Pancreas (tissue), 10 donors: Measurements from ENCODE around the gene BEND3. TPM values are rescaled to one million over a fixed set of nuclear protein-coding genes. Genes with fewer than 3 reads are reported as not detected.

ENCODE experiments used
- ATAC-seq, 4 donors: fragments of 200-7000 bp; cut with Tn5 transposase; one replicate each; pipeline versions ENCODE4 v1.8.0 to v1.9.1; 2020; ENCODE audit warnings: mild to moderate bottlenecking in 4 of 4, moderate library complexity in 4 of 4
- DNase-seq, 6 donors: peaks; one replicate each; pipeline ENCODE4 v3.0.0-alpha.2; 2020
- FAIRE-seq: peaks from 2 replicates; lab custom pipeline; 2012; peaks lifted over from hg19 to GRCh38; lab: Jason Lieb, UNC
- H3K27ac ChIP-seq, 4 donors: fragments of 200-600 bp; sonication (generic); 1 replicate in 3 of 4; 2 replicates in 1 of 4; pipeline versions ENCODE4 v1.5.0 to v1.8.0; 2020
- H3K27me3 ChIP-seq, 4 donors: fragments of 200-600 bp; one replicate each; pipeline ENCODE4 v1.8.0; 2021
- H3K36me3 ChIP-seq, 3 donors: fragments of 200-600 bp; sonication (generic) in 1 of 3; one replicate each; pipeline versions ENCODE4 v1.5.0 to v1.8.0; 2020 to 2021
- H3K4me1 ChIP-seq, 3 donors: fragments of 200-600 bp; one replicate each; pipeline ENCODE4 v1.8.0; 2021
- H3K4me3 ChIP-seq, 4 donors: fragments of 200-600 bp; sonication (generic) in 2 of 4; one replicate each; pipeline versions ENCODE4 v1.5.0 to v1.8.0; 2020 to 2021
- H3K9me3 ChIP-seq, 4 donors: fragments of 200-600 bp; one replicate each; pipeline ENCODE4 v1.8.0; 2021
- WGBS, 2 donors: extraction: QIAGEN DNeasy Blood & Tissue Kit; methylation state at CpG; one replicate each; pipeline ENCODE4 v1.1.7; 2013; 5-methylcytosine and 5-hydroxymethylcytosine counted together
- intact Hi-C, 3 donors: fragments of 100-400 bp; cut with DNase I; formaldehyde crosslinking; loops; one replicate each; pipeline versions ENCODE4 v1.11.1 to v1.14.2; 2022
- polyA plus RNA-seq, 2 donors: library from polyadenylated mRNA; stranded (reverse); fragments of 200-250 nt; gene quantifications; one replicate each; pipeline ENCODE4 v1.2.3, GENCODE V29; 2013
- total RNA-seq, 6 donors: library from RNA; stranded (reverse); fragmentation: NEBNext Ultra II Directional in 4 of 6; extraction: Animal tissue kit (Norgen Biotek cat#: 25700) in 4 of 6; gene quantifications; one replicate each; pipeline versions ENCODE4 v1.2.1 to v1.2.4, GENCODE V29; 2021 to 2023
- TF ChIP-seq, protein P1 (sequence below), 4 donors: fragments of 200-600 bp; sonication (generic) in 3 of 4; IDR thresholded peaks; one replicate each; pipeline versions ENCODE4 v1.5.0 to v1.8.0; 2021; ENCODE audit warnings: antibody characterized with exemption in 4 of 4
- donor health status: healthy with polysubstance abuse.
- donor health status: DM: no; HTN: no; CAD: no; lungs with moderate emphysema.
- donor health status: DM: no; HTN: no; CAD: no.
- donor health status: control.
- donor health status: control.
- donor health status: Bipolar disorder and iron deficiency.
- donor health status: DM: yes; HTN: yes; CAD: no.
- donor health status: DM: no; HTN: no; CAD: no.
- donor health status: DM: no; HTN: no; CAD: no.
- donor health status: DM: yes; HTN: yes; CAD: no.

Gene BEND3
- total and polyA plus RNA-seq, 8 donors, result 0.77 to 3.4 (median 1.9) TPM

GRCh38 chr6:107128175-107128574 is 12.9 kb upstream of the BEND3 start:
- no peak for FAIRE-seq
- TF ChIP-seq, protein P1, sequence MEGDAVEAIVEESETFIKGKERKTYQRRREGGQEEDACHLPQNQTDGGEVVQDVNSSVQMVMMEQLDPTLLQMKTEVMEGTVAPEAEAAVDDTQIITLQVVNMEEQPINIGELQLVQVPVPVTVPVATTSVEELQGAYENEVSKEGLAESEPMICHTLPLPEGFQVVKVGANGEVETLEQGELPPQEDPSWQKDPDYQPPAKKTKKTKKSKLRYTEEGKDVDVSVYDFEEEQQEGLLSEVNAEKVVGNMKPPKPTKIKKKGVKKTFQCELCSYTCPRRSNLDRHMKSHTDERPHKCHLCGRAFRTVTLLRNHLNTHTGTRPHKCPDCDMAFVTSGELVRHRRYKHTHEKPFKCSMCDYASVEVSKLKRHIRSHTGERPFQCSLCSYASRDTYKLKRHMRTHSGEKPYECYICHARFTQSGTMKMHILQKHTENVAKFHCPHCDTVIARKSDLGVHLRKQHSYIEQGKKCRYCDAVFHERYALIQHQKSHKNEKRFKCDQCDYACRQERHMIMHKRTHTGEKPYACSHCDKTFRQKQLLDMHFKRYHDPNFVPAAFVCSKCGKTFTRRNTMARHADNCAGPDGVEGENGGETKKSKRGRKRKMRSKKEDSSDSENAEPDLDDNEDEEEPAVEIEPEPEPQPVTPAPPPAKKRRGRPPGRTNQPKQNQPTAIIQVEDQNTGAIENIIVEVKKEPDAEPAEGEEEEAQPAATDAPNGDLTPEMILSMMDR (IDR thresholded peaks at IDR 0.05), result no peak
- Histone ChIP-seq H3K4me1 (no peaks in the 10 kb centered on the region), H3K27me3 (no peaks in the 10 kb centered on the region), H3K36me3 (no peaks in the 10 kb centered on the region), H3K4me3 (no peak overlapping the region), H3K9me3 (no peaks in the 10 kb centered on the region), H3K27ac (no peak overlapping the region)
- WGBS, 2 donors, result 96 to 100% methylated on average over 1 of the region's 1 CpG
- no peak for DNase-seq
- intact Hi-C loops, result no loop called here
- no peak for ATAC-seq

- H3K4me3 ChIP-seq, result no peak overlapping the region
- intact Hi-C loops, result no loop called here
- 82 to 87% methylated on average over 5 of the region's 5 CpGs for WGBS, 2 donors
- H3K4me1 ChIP-seq, result no peaks in the 10 kb centered on the region
- H3K27me3 ChIP-seq, result no peaks in the 10 kb centered on the region
- H3K36me3 ChIP-seq, result no peaks in the 10 kb centered on the region
- no peaks in the 10 kb centered on the region for H3K9me3 ChIP-seq
- H3K27ac ChIP-seq, result no peak overlapping the region
- FAIRE-seq (no peak), DNase-seq (peak in 1 of 6 donors; percentile 30), ATAC-seq (no peak)
- TF ChIP-seq, protein P1 (IDR thresholded peaks at IDR 0.05), result no peak
Measured at GRCh38 chr6:107125771-107126170, 10.5 kb upstream of the BEND3 start.

- FAIRE-seq (no peak), DNase-seq (peak in 1 of 6 donors; percentile 9), ATAC-seq (no peak)
- H3K4me3 ChIP-seq, result no peak overlapping the region
- 70 to 77% methylated on average over 4 of the region's 4 CpGs for WGBS, 2 donors
- H3K36me3 ChIP-seq, result no peaks in the 10 kb centered on the region
- H3K27ac ChIP-seq, result no peak overlapping the region
- intact Hi-C loops, result no loop called here
- H3K9me3 ChIP-seq, result no peaks in the 10 kb centered on the region
- TF ChIP-seq, protein P1 (IDR thresholded peaks at IDR 0.05), result no peak
- H3K27me3 ChIP-seq, result no peaks in the 10 kb centered on the region
- H3K4me1 ChIP-seq, result no peaks in the 10 kb centered on the region
Measured at GRCh38 chr6:107124934-107125348, 9.6 kb upstream of the BEND3 start.

DNA sequence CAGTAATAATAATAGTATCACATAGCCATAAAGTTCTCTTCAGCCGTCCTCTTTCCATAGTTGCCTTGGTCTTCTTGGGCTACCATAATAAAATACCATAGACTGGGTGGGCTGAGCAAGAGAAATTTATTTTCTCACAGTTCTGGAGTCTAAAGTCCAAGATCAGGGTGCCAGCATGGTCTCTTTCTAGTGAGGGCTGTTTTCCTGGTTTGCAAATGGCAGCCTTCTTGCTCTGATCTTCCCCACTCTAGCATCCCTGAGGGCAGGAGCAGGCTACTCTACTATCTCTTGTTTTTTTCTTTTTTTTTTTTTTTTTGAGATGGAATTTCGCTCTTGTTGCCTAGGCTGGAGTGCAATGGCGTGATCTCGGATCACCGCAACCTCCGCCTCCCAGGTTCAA is 8.2 kb upstream of the BEND3 start:
- no peak for FAIRE-seq
- WGBS, 2 donors, result 93 to 97% methylated on average over 6 of the region's 6 CpGs

GRCh38 chr6:107122748-107123147 is 7.4 kb upstream of the BEND3 start:
- 88 to 93% methylated on average over 4 of the region's 4 CpGs for WGBS, 2 donors
- H3K9me3 ChIP-seq, result no peaks in the 10 kb centered on the region
- ATAC-seq (no peak), FAIRE-seq (no peak), DNase-seq (peak in 1 of 6 donors; percentile 0)
- no peak overlapping the region for H3K4me3 ChIP-seq
- H3K27me3 ChIP-seq, result no peaks in the 10 kb centered on the region
- no peaks in the 10 kb centered on the region for H3K4me1 ChIP-seq
- no peaks in the 10 kb centered on the region for H3K36me3 ChIP-seq
- TF ChIP-seq, protein P1 (IDR thresholded peaks at IDR 0.05), result no peak
- H3K27ac ChIP-seq, result no peak overlapping the region
- intact Hi-C loops, result no loop called here

More for the DNA sequence above, 8.2 kb upstream of the BEND3 start:
- Histone ChIP-seq H3K27me3 (no peaks in the 10 kb centered on the region), H3K9me3 (no peaks in the 10 kb centered on the region), H3K36me3 (no peaks in the 10 kb centered on the region), H3K4me3 (no peak overlapping the region), H3K4me1 (no peaks in the 10 kb centered on the region), H3K27ac (no peak overlapping the region)
- ATAC-seq (no peak), DNase-seq (peak in 1 of 6 donors; percentile 2)
- TF ChIP-seq, protein P1 (IDR thresholded peaks at IDR 0.05), result no peak
- intact Hi-C loops, result no loop called here
